T-helper 1 cell treated with Interleukin-12 subunit alpha and Interleukin-12 subunit beta and Interleukin-4 antibody, amounts not matched to agents 30 ng/mL and 1 ng/mL, for 36 hours (primary cell): ENCODE measurements around the gene ANKRD10. TPM values are rescaled to one million over a fixed set of nuclear protein-coding genes. Genes with fewer than 3 reads are reported as not detected.
"Not testable (repeated sequence)": the region's sequence is repeated elsewhere in the genome, so short reads cannot be mapped to it uniquely, and the experiment has no call there.

Experiments used
- intact Hi-C: fragments of 100-400 bp; cut with micrococcal nuclease; formaldehyde crosslinking; loops from one replicate; pipeline ENCODE4 v1.15.1; 2024
- total RNA-seq: library from RNA; stranded (reverse); gene quantifications from 2 replicates; pipeline ENCODE4 v1.2.3, GENCODE V29; 2022

The ANKRD10 gene
- total RNA-seq, 1 donor from 2014 or later: 151 TPM

- intact Hi-C loops: no loop called here
Observed at GRCh38 chr13:110869231-110869804, 45.6 kb downstream of the ANKRD10 start.

- intact Hi-C loops: no loop called here
Observed at GRCh38 chr13:110868720-110869119, 46.1 kb downstream of the ANKRD10 start.

- intact Hi-C loops: no loop called here
Observed at GRCh38 chr13:110867380-110867779, 47.5 kb downstream of the ANKRD10 start.

- intact Hi-C loops: no loop called here
Observed at GRCh38 chr13:110866491-110867170, 48.2 kb downstream of the ANKRD10 start.

GRCh38 chr13:110863685-110864084 is 51.2 kb downstream of the ANKRD10 start:
- intact Hi-C loops: no loop called here

- intact Hi-C loops: no loop called here
Observed at GRCh38 chr13:110860983-110861382, 53.9 kb downstream of the ANKRD10 start.

GRCh38 chr13:110856942-110857835 is 57.7 kb downstream of the ANKRD10 start:
- intact Hi-C loops: no loop called here

GRCh38 chr13:110855363-110855762 is 59.5 kb downstream of the ANKRD10 start:
- intact Hi-C loops: loop anchor here (1.0 kb wide), 1 partner anchor 60 kb away; no protein-coding TSS in a partner anchor

GRCh38 chr13:110854866-110855265 is 60.0 kb downstream of the ANKRD10 start:
- intact Hi-C loops: loop anchor here (1.0 kb wide), 1 partner anchor 60 kb away; no protein-coding TSS in a partner anchor

- intact Hi-C loops: no loop called here
Observed at GRCh38 chr13:110853235-110853721, 61.6 kb downstream of the ANKRD10 start.

GRCh38 chr13:110850840-110851239 is 64.0 kb downstream of the ANKRD10 start:
- intact Hi-C loops: no loop called here

GRCh38 chr13:110850006-110850405 is 64.9 kb downstream of the ANKRD10 start:
- intact Hi-C loops: no loop called here

- intact Hi-C loops: no loop called here
Observed at GRCh38 chr13:110845520-110845919, 69.3 kb downstream of the ANKRD10 start.

GRCh38 chr13:110841846-110842245 is 73.0 kb downstream of the ANKRD10 start:
- intact Hi-C loops: no loop called here

GRCh38 chr13:110841406-110841805 is 73.5 kb downstream of the ANKRD10 start:
- intact Hi-C loops: no loop called here

- intact Hi-C loops: no loop called here
Observed at GRCh38 chr13:110838867-110839538, 75.9 kb downstream of the ANKRD10 start.

- intact Hi-C loops: no loop called here
Observed at GRCh38 chr13:110838116-110838515, 76.8 kb downstream of the ANKRD10 start.

- intact Hi-C loops: not testable (repeated sequence)
Observed at GRCh38 chr13:110837397-110838061, 77.3 kb downstream of the ANKRD10 start.

- intact Hi-C loops: no loop called here
Observed at GRCh38 chr13:110836605-110836903, 78.3 kb downstream of the ANKRD10 start.

- intact Hi-C loops: no loop called here
Observed at GRCh38 chr13:110835721-110836604, 78.9 kb downstream of the ANKRD10 start.
